Endodermal cell (in vitro differentiated cells): ENCODE measurements around the gene REN. TPM values are rescaled to one million over a fixed set of nuclear protein-coding genes. Genes with fewer than 3 reads are reported as not detected.

ENCODE experiments used
- DNase-seq: peaks from one replicate; pipeline ENCODE4 v3.0.0-alpha.2; 2017
- H3K27ac ChIP-seq: 2 replicates; pipeline ENCODE4 v1.5.1; 2013; ENCODE audit warnings: mild to moderate bottlenecking, low read depth, low read length, moderate library complexity
- H3K27me3 ChIP-seq: 2 replicates; pipeline ENCODE4 v1.6.1; 2013; ENCODE audit warnings: mild to moderate bottlenecking, low read length, moderate library complexity; ENCODE audit not compliant: insufficient read depth, control insufficient read depth, poor library complexity, severe bottlenecking
- H3K36me3 ChIP-seq: 2 replicates; pipeline ENCODE4 v1.7.0; 2013; ENCODE audit warnings: mild to moderate bottlenecking, low read length, moderate library complexity; ENCODE audit not compliant: control insufficient read depth, insufficient read depth
- H3K4me1 ChIP-seq: one replicate; pipeline ENCODE4 v1.7.0; 2013; ENCODE audit warnings: low read length; ENCODE audit not compliant: control insufficient read depth, insufficient read depth
- H3K4me3 ChIP-seq: 2 replicates; pipeline ENCODE4 v1.5.1; 2013; ENCODE audit warnings: mild to moderate bottlenecking, low read length, moderate library complexity
- H3K9ac ChIP-seq: 2 replicates; pipeline ENCODE4 v1.6.1; 2013; ENCODE audit warnings: mild to moderate bottlenecking, low read length, moderate library complexity; ENCODE audit not compliant: poor library complexity, severe bottlenecking; ENCODE audit errors: extremely low read depth
- H3K9me3 ChIP-seq: 2 replicates; pipeline ENCODE4 v1.6.1; 2013; ENCODE audit warnings: mild to moderate bottlenecking, low read length, moderate library complexity; ENCODE audit not compliant: control insufficient read depth
- H3K27ac Mint-ChIP-seq: 2 replicates; pipeline ENCODE4 v1.8.0; 2020; ENCODE audit warnings: mixed read lengths
- H3K27me3 Mint-ChIP-seq: 2 replicates; pipeline ENCODE4 v1.8.0; 2021; ENCODE audit warnings: mild to moderate bottlenecking, mixed read lengths; ENCODE audit not compliant: insufficient read depth
- H3K36me3 Mint-ChIP-seq: 2 replicates; pipeline ENCODE4 v1.8.0; 2020; ENCODE audit warnings: low read depth, mixed read lengths
- H3K4me1 Mint-ChIP-seq: 2 replicates; pipeline ENCODE4 v1.8.0; 2020; ENCODE audit warnings: mixed read lengths
- H3K4me3 Mint-ChIP-seq: 2 replicates; pipeline ENCODE4 v1.8.0; 2020; ENCODE audit warnings: mild to moderate bottlenecking, moderate library complexity, mixed read lengths
- H3K9me3 Mint-ChIP-seq: 2 replicates; pipeline ENCODE4 v1.8.0; 2020; ENCODE audit warnings: mild to moderate bottlenecking, mixed read lengths
- CTCF ChIP-seq: fragments of 200-600 bp; sonication (generic); conservative IDR thresholded peaks from 2 replicates; pipeline ENCODE4 v1.5.0; 2021; ENCODE audit warnings: antibody characterized with exemption, mild to moderate bottlenecking
- WGBS, 2 experiments: methylation state at CpG; one replicate each; pipeline versions ENCODE4 v1.1.5 to v1.1.7; 2013; ENCODE audit warnings: missing lambda C conversion rate in 2 of 2, mixed read lengths in 1 of 2; ENCODE audit not compliant: insufficient coverage in 1 of 2, insufficient read length in 1 of 2; 5-methylcytosine and 5-hydroxymethylcytosine counted together
- total RNA-seq, 2 donors: library from RNA; stranded (reverse); fragmentation: NEBNext Ultra II Directional in 1 of 2; extraction: Animal tissue kit (Norgen Biotek cat#: 25700) in 1 of 2; gene quantifications; 2 replicates in 1 of 2; 3 replicates in 1 of 2; pipeline ENCODE4 v1.2.1, GENCODE V29; 2021

The REN gene
- total RNA-seq, 2 donors from 2014 or later = not detected

- H3K9me3 ChIP-seq = no peaks in the 10 kb centered on the region
- H3K4me1 ChIP-seq = no peaks in the 10 kb centered on the region
- peaks cover 39% of the 10 kb centered on the region for H3K27me3 Mint-ChIP-seq
- no peak overlapping the region for H3K4me3 ChIP-seq
- no peak overlapping the region for H3K27ac Mint-ChIP-seq
- H3K36me3 Mint-ChIP-seq = no peaks in the 10 kb centered on the region
- no peak for DNase-seq
- H3K27ac ChIP-seq = no peak overlapping the region
- no peaks in the 10 kb centered on the region for H3K9me3 Mint-ChIP-seq
- 80 to 90% methylated on average over 2 to 7 of the region's 7 CpGs for WGBS, 2 experiments
- H3K9ac ChIP-seq = no peak overlapping the region
- H3K27me3 ChIP-seq = peaks cover 25% of the 10 kb centered on the region
- no peak for TF ChIP-seq CTCF
- no peaks in the 10 kb centered on the region for H3K36me3 ChIP-seq
- peaks cover 13% of the 10 kb centered on the region for H3K4me1 Mint-ChIP-seq
- H3K4me3 Mint-ChIP-seq = no peak overlapping the region
Measured at GRCh38 chr1:204194771-204195170, 28.6 kb upstream of the REN start.

- Histone ChIP-seq H3K4me1 (no peaks in the 10 kb centered on the region), H3K9me3 (no peaks in the 10 kb centered on the region), H3K27me3 (peaks cover 32% of the 10 kb centered on the region), H3K4me3 (no peak overlapping the region), H3K36me3 (no peaks in the 10 kb centered on the region), H3K27ac (no peak overlapping the region), H3K9ac (no peak overlapping the region)
- no peaks in the 10 kb centered on the region for H3K36me3 Mint-ChIP-seq
- H3K9me3 Mint-ChIP-seq = no peaks in the 10 kb centered on the region
- peaks cover 13% of the 10 kb centered on the region for H3K4me1 Mint-ChIP-seq
- H3K27me3 Mint-ChIP-seq = peaks cover 46% of the 10 kb centered on the region
- TF ChIP-seq CTCF = no peak
- no peak overlapping the region for H3K27ac Mint-ChIP-seq
- 92 to 100% methylated on average over 2 of the region's 2 CpGs for WGBS, 2 experiments
- H3K4me3 Mint-ChIP-seq = no peak overlapping the region
- DNase-seq = no peak
Measured at GRCh38 chr1:204194080-204194479, 27.9 kb upstream of the REN start.

- Histone ChIP-seq H3K9me3 (no peaks in the 10 kb centered on the region), H3K27me3 (peaks cover 45% of the 10 kb centered on the region), H3K27ac (no peak overlapping the region), H3K36me3 (no peaks in the 10 kb centered on the region), H3K4me3 (no peak overlapping the region), H3K9ac (no peak overlapping the region), H3K4me1 (no peaks in the 10 kb centered on the region)
- 84 to 86% methylated on average over 3 of the region's 3 CpGs for WGBS, 2 experiments
- Mint-ChIP-seq H3K4me1 (peaks cover 7% of the 10 kb centered on the region), H3K4me3 (no peak overlapping the region), H3K36me3 (no peaks in the 10 kb centered on the region), H3K27ac (no peak overlapping the region), H3K27me3 (peaks cover 59% of the 10 kb centered on the region), H3K9me3 (no peaks in the 10 kb centered on the region)
- no peak for DNase-seq
- no peak for TF ChIP-seq CTCF
Measured at GRCh38 chr1:204192589-204193352, 26.6 kb upstream of the REN start.
